Measurements from ENCODE around the gene TMC1. TPM values are rescaled to one million over a fixed set of nuclear protein-coding genes. Genes with fewer than 3 reads are reported as not detected.

The TMC1 gene
- total RNA-seq, 2 donors from 2014 or later, result 0.29 to 0.42 TPM

DNA sequence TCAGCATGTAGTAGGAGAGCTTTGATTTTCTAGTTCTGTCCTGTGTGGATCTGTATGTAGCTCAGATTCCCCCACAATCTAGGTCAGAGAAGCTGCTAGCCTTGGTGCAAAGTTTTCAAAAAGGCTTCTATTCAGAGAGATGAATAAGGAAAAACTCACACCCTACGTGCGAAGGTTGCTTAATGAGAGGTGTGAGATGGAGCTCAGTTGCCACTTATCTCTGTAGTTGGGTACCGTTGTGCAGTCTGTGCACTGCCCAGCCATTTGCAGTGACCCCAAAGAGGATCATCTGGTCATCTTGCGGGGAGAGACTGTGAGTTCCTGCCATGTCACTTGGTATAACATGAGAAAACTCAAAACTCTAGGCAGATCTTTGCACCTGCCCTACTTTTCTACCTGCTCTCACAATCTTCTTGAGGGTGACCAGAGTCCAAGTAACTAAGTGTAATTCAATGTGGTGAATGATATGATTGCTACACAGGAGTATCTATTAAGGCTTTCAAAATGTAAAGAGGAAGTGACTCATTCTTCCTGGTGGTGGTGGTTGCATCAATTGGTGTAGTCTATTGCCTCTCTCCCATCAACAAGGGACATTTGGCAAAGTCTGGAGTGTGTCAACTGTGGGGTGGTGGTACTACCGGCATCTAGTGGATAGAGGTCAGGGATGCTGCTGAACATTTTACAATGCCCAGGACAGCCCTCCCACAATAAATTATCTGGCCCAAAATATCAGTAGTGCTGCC is 65.2 kb downstream of the TMC1 start:
- H3K4me1 ChIP-seq, result peaks cover 3% of the 10 kb centered on the region
- H3K9me3 ChIP-seq, result no peaks in the 10 kb centered on the region
- no peaks in the 10 kb centered on the region for H3K27me3 ChIP-seq
- no peak for TF ChIP-seq CTCF (IDR thresholded peaks at IDR 0.05)
- H3K27ac ChIP-seq, result peak overlapping the region; percentile 78
- no peak overlapping the region for H3K4me3 ChIP-seq
- peak; percentile 41 for DNase-seq
- no peak overlapping the region for H3K9ac ChIP-seq (ENCODE audit: low read depth in 2 of 2, low read length in 2 of 2)
- H3K36me3 ChIP-seq, result no peaks in the 10 kb centered on the region
- intact Hi-C loops (cut with DNase I), result no loop called here

GRCh38 chr9:72588336-72588735 is 66.9 kb downstream of the TMC1 start:
- no peak overlapping the region for H3K9ac ChIP-seq (ENCODE audit: low read depth in 2 of 2, low read length in 2 of 2)
- peaks cover 3% of the 10 kb centered on the region for H3K4me1 ChIP-seq
- H3K27me3 ChIP-seq, result no peaks in the 10 kb centered on the region
- no peak overlapping the region for H3K4me3 ChIP-seq
- intact Hi-C loops (cut with DNase I), result no loop called here
- no peak for DNase-seq
- TF ChIP-seq CTCF (IDR thresholded peaks at IDR 0.05), result no peak
- H3K27ac ChIP-seq, result no peak overlapping the region
- no peaks in the 10 kb centered on the region for H3K9me3 ChIP-seq
- H3K36me3 ChIP-seq, result no peaks in the 10 kb centered on the region

- no peaks in the 10 kb centered on the region for H3K9me3 ChIP-seq
- no peaks in the 10 kb centered on the region for H3K4me1 ChIP-seq
- intact Hi-C loops (cut with DNase I), result loop anchor here (5.0 to 10.0 kb wide), 4 partner anchors 115 to 298 kb away; partner anchors contain the start of gene ZFAND5
- peak overlapping the region; percentile 85 for H3K27ac ChIP-seq
- H3K4me3 ChIP-seq, result no peak overlapping the region
- no peaks in the 10 kb centered on the region for H3K27me3 ChIP-seq
- no peak for TF ChIP-seq CTCF (IDR thresholded peaks at IDR 0.05)
- no peaks in the 10 kb centered on the region for H3K36me3 ChIP-seq
- no peak for DNase-seq
- peak overlapping the region in 1 of 2 donors; percentile 65 for H3K9ac ChIP-seq (ENCODE audit: low read depth in 2 of 2, low read length in 2 of 2)
These were observed 68.5 kb downstream of the TMC1 start for GRCh38 chr9:72589667-72590521.

DNA sequence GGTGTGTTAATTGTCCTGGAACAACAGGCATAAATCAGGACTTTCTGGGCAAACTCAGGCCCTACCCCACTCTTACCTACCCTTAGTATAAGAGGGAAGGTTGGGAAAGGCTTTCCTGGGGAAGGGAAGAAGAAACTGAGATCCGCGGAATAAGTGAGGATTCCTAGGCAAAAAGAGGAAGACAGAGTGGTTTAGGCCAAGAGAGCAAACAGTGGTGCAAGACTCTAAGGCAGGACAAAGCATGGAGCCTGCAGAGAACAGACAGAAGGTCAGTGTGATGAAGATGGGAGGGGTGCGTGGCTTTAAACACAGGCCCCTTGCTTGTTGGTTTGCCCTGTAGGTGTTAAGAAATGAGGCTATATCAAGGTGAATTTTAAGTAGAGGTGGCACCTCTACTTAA is 69.4 kb downstream of the TMC1 start:
- no peak for TF ChIP-seq CTCF (IDR thresholded peaks at IDR 0.05)
- Histone ChIP-seq H3K4me3 (no peak overlapping the region), H3K36me3 (no peaks in the 10 kb centered on the region), H3K27ac (peak overlapping the region; percentile 85), H3K27me3 (no peaks in the 10 kb centered on the region), H3K9me3 (no peaks in the 10 kb centered on the region), H3K9ac (ENCODE audit: low read depth in 2 of 2, low read length in 2 of 2) (no peak overlapping the region), H3K4me1 (no peaks in the 10 kb centered on the region)
- DNase-seq, result no peak
- intact Hi-C loops (cut with DNase I), result loop anchor here (5.0 to 10.0 kb wide), 4 partner anchors 116 to 299 kb away; partner anchors contain the start of gene ZFAND5

- H3K9ac ChIP-seq (ENCODE audit: low read depth in 2 of 2, low read length in 2 of 2), result no peak overlapping the region
- no peaks in the 10 kb centered on the region for H3K27me3 ChIP-seq
- intact Hi-C loops (cut with DNase I), result loop anchor here (5.0 to 10.0 kb wide), 4 partner anchors 118 to 300 kb away; partner anchors contain the start of gene ZFAND5
- TF ChIP-seq CTCF (IDR thresholded peaks at IDR 0.05), result peak; percentile 85
- H3K36me3 ChIP-seq, result no peaks in the 10 kb centered on the region
- H3K9me3 ChIP-seq, result no peaks in the 10 kb centered on the region
- no peak overlapping the region for H3K27ac ChIP-seq
- DNase-seq, result peak; percentile 51
- H3K4me1 ChIP-seq, result no peaks in the 10 kb centered on the region
- no peak overlapping the region for H3K4me3 ChIP-seq
These were observed 71.3 kb downstream of the TMC1 start for GRCh38 chr9:72592502-72593403.
